ENCODE measurements around the gene PLCG2.

PLCG2 gene

GRCh38 chr16:81936209-81937000, 157.3 kb downstream of the PLCG2 start:
- H3K27me3 ChIP-seq (ENCODE audit: control insufficient read depth in 3 of 3, insufficient read depth in 3 of 3, low read depth in 1 of 3, low read length in 3 of 3) = peaks cover 0 to 7% (median 0%) of the 10 kb centered on the region in 3 experiments
- no peak overlapping the region for H3K23ac ChIP-seq (ENCODE audit: low read depth, low read length, poor library complexity)
- no peak overlapping the region for H2AFZ ChIP-seq (ENCODE audit: low read length)
- H4K91ac ChIP-seq (ENCODE audit: low read depth, low read length, poor library complexity) = no peak overlapping the region
- H3K18ac ChIP-seq (ENCODE audit: low read length) = peak overlapping the region; percentile 7
- H3K27ac ChIP-seq (replicated peaks; ENCODE audit: low read length) = no peak overlapping the region
- no CpG with 5 or more reads among the region's 23 CpGs for WGBS, 2 donors (ENCODE audit: extremely low coverage in 2 of 2, insufficient read length in 2 of 2, insufficient replicate concordance in 1 of 2)
- H3K36me3 ChIP-seq (replicated peaks in 1 of 2; ENCODE audit: control insufficient read depth in 2 of 2, insufficient read depth in 2 of 2, low read length in 2 of 2) = no peaks in the 10 kb centered on the region
- no peak overlapping the region for H2BK5ac ChIP-seq (ENCODE audit: low read length)
- no peak overlapping the region for H2AK5ac ChIP-seq (ENCODE audit: low read depth, low read length)
- no peak overlapping the region for H3K4me2 ChIP-seq (ENCODE audit: insufficient read depth, low read length, poor library complexity, severe bottlenecking)
- no peak overlapping the region for H2BK120ac ChIP-seq (ENCODE audit: low read depth, low read length)
- H4K8ac ChIP-seq (ENCODE audit: low read depth, low read length) = peak overlapping the region; percentile 78
- no peak overlapping the region for H3K4me3 ChIP-seq (ENCODE audit: low read length in 2 of 2)
- no peak overlapping the region for H3K14ac ChIP-seq (ENCODE audit: low read length)
- H3K9ac ChIP-seq (ENCODE audit: low read depth, low read length, poor library complexity) = no peak overlapping the region
- H3K4ac ChIP-seq (ENCODE audit: low read length) = no peak overlapping the region
- H2BK15ac ChIP-seq (ENCODE audit: low read length) = no peak overlapping the region
- H2BK12ac ChIP-seq (ENCODE audit: low read length) = no peak overlapping the region
- no peak for DNase-seq (ENCODE audit: low spot score)
- peaks cover 0 to 14% of the 10 kb centered on the region in 2 donors for H3K4me1 ChIP-seq (ENCODE audit: control insufficient read depth in 2 of 2, insufficient read depth in 1 of 2, low read depth in 1 of 2, low read length in 2 of 2)
- H3K79me1 ChIP-seq (ENCODE audit: low read depth, low read length) = no peaks in the 10 kb centered on the region
- no peaks in the 10 kb centered on the region for H3K9me3 ChIP-seq (replicated peaks in 1 of 2; ENCODE audit: control insufficient read depth in 2 of 2, insufficient read depth in 1 of 2, low read depth in 1 of 2, low read length in 2 of 2)

- no CpG with 5 or more reads among the region's 13 CpGs for WGBS, 2 donors (ENCODE audit: extremely low coverage in 2 of 2, insufficient read length in 2 of 2, insufficient replicate concordance in 1 of 2)
- Histone ChIP-seq H2BK12ac (ENCODE audit: low read length) (no peak overlapping the region), H3K23ac (ENCODE audit: low read depth, low read length, poor library complexity) (peak overlapping the region; percentile 31), H2AFZ (ENCODE audit: low read length) (no peak overlapping the region), H3K79me1 (ENCODE audit: low read depth, low read length) (no peaks in the 10 kb centered on the region), H3K9me3 (replicated peaks in 1 of 2; ENCODE audit: control insufficient read depth in 2 of 2, insufficient read depth in 1 of 2, low read depth in 1 of 2, low read length in 2 of 2) (no peaks in the 10 kb centered on the region), H2BK15ac (ENCODE audit: low read length) (no peak overlapping the region), H2AK5ac (ENCODE audit: low read depth, low read length) (peak overlapping the region; percentile 39), H3K9ac (ENCODE audit: low read depth, low read length, poor library complexity) (no peak overlapping the region), H4K91ac (ENCODE audit: low read depth, low read length, poor library complexity) (no peak overlapping the region), H3K36me3 (replicated peaks in 1 of 2; ENCODE audit: control insufficient read depth in 2 of 2, insufficient read depth in 2 of 2, low read length in 2 of 2) (no peaks in the 10 kb centered on the region), H3K4me1 (ENCODE audit: control insufficient read depth in 2 of 2, insufficient read depth in 1 of 2, low read depth in 1 of 2, low read length in 2 of 2) (peaks cover 7 to 18% of the 10 kb centered on the region in 2 donors), H3K27me3 (ENCODE audit: control insufficient read depth in 3 of 3, insufficient read depth in 3 of 3, low read depth in 1 of 3, low read length in 3 of 3) (peaks cover 0 to 7% (median 0%) of the 10 kb centered on the region in 3 experiments), H3K4ac (ENCODE audit: low read length) (no peak overlapping the region), H2BK5ac (ENCODE audit: low read length) (no peak overlapping the region), H3K14ac (ENCODE audit: low read length) (no peak overlapping the region), H2BK120ac (ENCODE audit: low read depth, low read length) (no peak overlapping the region), H3K4me2 (ENCODE audit: insufficient read depth, low read length, poor library complexity, severe bottlenecking) (no peak overlapping the region), H3K18ac (ENCODE audit: low read length) (no peak overlapping the region), H4K8ac (ENCODE audit: low read depth, low read length) (no peak overlapping the region), H3K4me3 (ENCODE audit: low read length in 2 of 2) (no peak overlapping the region), H3K27ac (replicated peaks; ENCODE audit: low read length) (no peak overlapping the region)
- no peak for DNase-seq (ENCODE audit: low spot score)
Measured at GRCh38 chr16:81937305-81938038, 158.4 kb downstream of the PLCG2 start.

DNA sequence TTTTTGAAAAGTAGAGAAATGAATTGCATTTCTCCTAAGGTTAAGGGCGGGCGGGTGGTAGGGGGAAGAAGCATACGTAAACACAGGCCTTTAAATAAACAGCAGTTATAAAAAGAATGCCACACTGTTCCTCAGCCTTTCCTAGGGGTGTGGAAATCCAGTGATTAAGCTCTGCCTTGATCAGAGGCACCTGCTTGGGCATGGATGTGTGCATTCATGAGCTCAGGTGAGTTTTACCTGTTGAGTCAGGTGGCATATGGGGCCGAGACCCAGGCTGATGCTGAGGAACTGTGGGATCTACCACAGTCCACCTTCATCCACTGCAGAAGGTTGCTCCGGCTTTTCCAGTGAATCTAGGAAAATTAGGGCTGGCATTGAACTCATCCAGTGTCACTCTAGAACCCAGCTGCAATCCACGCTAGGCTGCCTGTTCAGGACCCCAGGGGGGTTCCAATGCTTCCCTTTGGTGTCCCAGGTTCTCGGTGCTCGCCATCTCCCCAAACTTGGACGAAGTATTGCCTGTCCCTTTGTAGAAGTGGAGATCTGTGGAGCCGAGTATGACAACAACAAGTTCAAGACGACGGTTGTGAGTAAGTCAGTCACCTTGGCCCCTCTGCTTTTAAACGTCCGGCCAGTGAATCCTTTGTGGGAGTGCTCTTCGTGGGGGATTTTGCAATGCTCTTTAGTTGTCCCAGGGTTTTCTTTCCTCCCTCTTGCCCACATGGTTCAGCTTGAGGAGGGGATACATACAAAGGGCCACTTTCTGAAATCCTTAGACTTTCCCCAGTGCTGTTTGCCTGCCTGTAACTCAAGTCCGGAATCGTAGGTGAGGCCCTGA, 159.5 kb downstream of the PLCG2 start:
- Histone ChIP-seq H2BK15ac (ENCODE audit: low read length) (no peak overlapping the region), H3K4me1 (ENCODE audit: control insufficient read depth in 2 of 2, insufficient read depth in 1 of 2, low read depth in 1 of 2, low read length in 2 of 2) (peaks cover 12 to 20% of the 10 kb centered on the region in 2 donors), H2BK5ac (ENCODE audit: low read length) (no peak overlapping the region), H3K4me2 (ENCODE audit: insufficient read depth, low read length, poor library complexity, severe bottlenecking) (no peak overlapping the region), H3K36me3 (replicated peaks in 1 of 2; ENCODE audit: control insufficient read depth in 2 of 2, insufficient read depth in 2 of 2, low read length in 2 of 2) (no peaks in the 10 kb centered on the region), H3K27ac (replicated peaks; ENCODE audit: low read length) (no peak overlapping the region), H3K79me1 (ENCODE audit: low read depth, low read length) (no peaks in the 10 kb centered on the region), H3K4me3 (ENCODE audit: low read length in 2 of 2) (no peak overlapping the region), H3K9me3 (replicated peaks in 1 of 2; ENCODE audit: control insufficient read depth in 2 of 2, insufficient read depth in 1 of 2, low read depth in 1 of 2, low read length in 2 of 2) (no peaks in the 10 kb centered on the region), H3K27me3 (ENCODE audit: control insufficient read depth in 3 of 3, insufficient read depth in 3 of 3, low read depth in 1 of 3, low read length in 3 of 3) (peaks cover 0 to 7% (median 0%) of the 10 kb centered on the region in 3 experiments), H2BK120ac (ENCODE audit: low read depth, low read length) (no peak overlapping the region), H2BK12ac (ENCODE audit: low read length) (no peak overlapping the region), H3K18ac (ENCODE audit: low read length) (no peak overlapping the region), H2AFZ (ENCODE audit: low read length) (no peak overlapping the region), H3K9ac (ENCODE audit: low read depth, low read length, poor library complexity) (peak overlapping the region; percentile 1), H2AK5ac (ENCODE audit: low read depth, low read length) (no peak overlapping the region), H3K14ac (ENCODE audit: low read length) (no peak overlapping the region), H3K4ac (ENCODE audit: low read length) (no peak overlapping the region), H4K8ac (ENCODE audit: low read depth, low read length) (no peak overlapping the region), H4K91ac (ENCODE audit: low read depth, low read length, poor library complexity) (no peak overlapping the region), H3K23ac (ENCODE audit: low read depth, low read length, poor library complexity) (no peak overlapping the region)
- 100% methylated on average over 2 of the region's 17 CpGs; no CpG with 5 or more reads in 1 of the 2 donors for WGBS, 2 donors (ENCODE audit: extremely low coverage in 2 of 2, insufficient read length in 2 of 2, insufficient replicate concordance in 1 of 2)
- DNase-seq (ENCODE audit: low spot score) = no peak

Measured in neuronal stem cell (in vitro differentiated cells).